ENCODE data around the gene OLR1. TPM values are rescaled to one million over a fixed set of nuclear protein-coding genes. Genes with fewer than 3 reads are reported as not detected.
"Not testable (repeated sequence)": the region's sequence is repeated elsewhere in the genome, so short reads cannot be mapped to it uniquely, and the experiment has no call there.

Gene OLR1
- total and polyA plus RNA-seq, 2 of the 4 experiments (the other 2 are of a cell fraction), result 3.2 to 4.1 TPM

- peak overlapping the region; percentile 10; the same call in 1 of the 2 replicates for H3K56ac ChIP-seq (ENCODE audit: extremely low read depth, insufficient read depth, low read length)
- H2AK5ac ChIP-seq (ENCODE audit: low read depth, low read length), result peak overlapping the region; percentile 39
- in situ Hi-C loops (cut with MboI; ENCODE audit: low sequenced_read_pairs); H3K9me1 ChIP-seq (ENCODE audit: insufficient read depth, low read length); H3K4me1 ChIP-seq (ENCODE audit: control insufficient read depth, insufficient read depth, low read length); H3K9me3 ChIP-seq (ENCODE audit: control insufficient read depth, insufficient read depth, low read length); H3K27me3 ChIP-seq (ENCODE audit: control insufficient read depth, insufficient read depth, low read length); H3K9ac ChIP-seq (ENCODE audit: low read depth, low read length); H3K4me2 ChIP-seq (ENCODE audit: low read depth, low read length); H3K36me3 ChIP-seq (ENCODE audit: control insufficient read depth, insufficient read depth, low read length); BruUV-seq (replicated peaks); intact Hi-C loops (cut with micrococcal nuclease); H4K20me1 ChIP-seq (ENCODE audit: insufficient read depth, low read length); H3K4me3 ChIP-seq (ENCODE audit: insufficient read depth, low read depth, low read length); dilution Hi-C loops (cut with HindIII; ENCODE audit: low sequenced_read_pairs, unreplicated experiment); H3K79me1 ChIP-seq (ENCODE audit: low read depth in 1 of 2, low read length in 2 of 2); CTCF ChIA-PET; H3K27ac ChIP-seq (ENCODE audit: insufficient read depth, low read length); DNase-seq; ATAC-seq (ENCODE audit: low read depth); POLR2A ChIA-PET (ENCODE audit: unreplicated experiment): not testable (repeated sequence)
- H3K18ac ChIP-seq (ENCODE audit: low read depth, low read length), result peak overlapping the region; percentile 47; the same call in 1 of the 2 replicates
- WGBS, 2 experiments (ENCODE audit: extremely low coverage in 2 of 2, insufficient read length in 1 of 2), result no CpG with 5 or more reads among the region's 2 CpGs
- H2BK20ac ChIP-seq (ENCODE audit: low read depth, low read length), result peak overlapping the region; percentile 81
- peak overlapping the region; percentile 72; the same call in 1 of the 2 replicates for H3K23ac ChIP-seq (ENCODE audit: low read depth, low read length)
- peak overlapping the region; percentile 84; the same call in 1 of the 2 replicates for H4K5ac ChIP-seq (ENCODE audit: low read depth, low read length)
- peak overlapping the region; percentile 23 for H3K4ac ChIP-seq (ENCODE audit: low read depth, low read length)
- peak overlapping the region; percentile 24 for H2AK9ac ChIP-seq (replicated peaks; ENCODE audit: low read depth, low read length, poor library complexity)
- H2BK5ac ChIP-seq (ENCODE audit: low read depth, low read length, poor library complexity, severe bottlenecking), result peak overlapping the region; percentile 58
- H3K14ac ChIP-seq (replicated peaks; ENCODE audit: low read depth, low read length), result peak overlapping the region; percentile 22; the same call in 1 of the 2 replicates
- 0 out of 3 replicates have a peak overlapping the region, but pooled peaks have one; percentile 54 for H2BK15ac ChIP-seq (ENCODE audit: low read depth, low read length)
- peak overlapping the region; percentile 53; the same call in 1 of the 2 replicates for H4K91ac ChIP-seq (ENCODE audit: insufficient read depth, low read depth, low read length)
- H2AFZ ChIP-seq (replicated peaks; ENCODE audit: low read length, poor library complexity), result peak overlapping the region; percentile 73
- peak overlapping the region; percentile 72 for H2BK120ac ChIP-seq (ENCODE audit: low read depth, low read length)
- peak overlapping the region in 1 of 2 experiments; percentile 42; a peak in 2 of 4 replicates for H4K8ac ChIP-seq (ENCODE audit: low read depth in 2 of 2, low read length in 2 of 2)
These were observed 32.6 kb upstream of the OLR1 start for GRCh38 chr12:10204495-10204894.

Measured in IMR-90 (cell line).